ENCODE measurements around the gene ZNF469. TPM values are rescaled to one million over a fixed set of nuclear protein-coding genes. Genes with fewer than 3 reads are reported as not detected.

ZNF469 gene
- total and polyA plus RNA-seq, 9 of the 15 experiments (the other 6 are each of a cell fraction or from before 2014, with no cell fraction given) = 0.01 to 0.04 TPM; not detected in 7

DNA sequence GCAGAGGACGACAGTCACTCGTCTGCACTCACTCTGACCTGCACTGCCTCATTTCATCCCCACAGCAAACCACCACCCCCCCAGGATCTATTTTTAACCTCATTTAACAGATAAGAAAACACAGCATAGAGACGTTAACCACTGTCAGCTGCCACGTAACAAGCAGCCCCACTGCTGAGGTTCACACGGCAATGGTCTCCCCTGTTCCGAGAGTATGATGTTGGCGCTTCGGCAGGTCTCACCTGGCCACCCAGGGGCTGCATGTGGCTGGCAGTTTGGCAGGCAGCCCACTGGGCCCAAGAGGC, 16.1 kb downstream of the ZNF469 start:
- ATAC-seq = no peak; the same call in 2 of the 3 replicates
- H4K20me1 ChIP-seq (replicated peaks; ENCODE audit: control insufficient read depth, insufficient read depth, low read length) = peaks cover 3% of the 10 kb centered on the region; the same call in 1 of the 2 replicates
- no peaks in the 10 kb centered on the region for H3K36me3 ChIP-seq (ENCODE audit: control insufficient read depth, insufficient read depth, low read length)
- intact Hi-C loops (cut with micrococcal nuclease) = no loop called here
- no peak overlapping the region for H3K4me3 ChIP-seq
- peaks cover 14 to 52% of the 10 kb centered on the region in 2 experiments; a peak in 4 of 5 replicates for H3K27me3 ChIP-seq (ENCODE audit: control insufficient read depth in 2 of 2, insufficient read depth in 2 of 2, low read length in 2 of 2)
- ChIA-PET CTCF (ENCODE audit: low intra/inter-chr PET ratio) (no interaction called here), POLR2A (no interaction called here)
- BruUV-seq (replicated peaks) = no TSS peak
- no peak for TF ChIP-seq ZNF77 (CRISPR knock-in tag; IDR thresholded peaks at IDR 0.05)
- no peak for TF ChIP-seq CC2D1A (IDR thresholded peaks at IDR 0.05)
- TF ChIP-seq, protein P1, sequence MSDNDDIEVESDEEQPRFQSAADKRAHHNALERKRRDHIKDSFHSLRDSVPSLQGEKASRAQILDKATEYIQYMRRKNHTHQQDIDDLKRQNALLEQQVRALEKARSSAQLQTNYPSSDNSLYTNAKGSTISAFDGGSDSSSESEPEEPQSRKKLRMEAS (CRISPR knock-in tag; IDR thresholded peaks at IDR 0.05) = 0 out of 2 replicates have a peak, but pooled peaks have one; percentile 0
- TF ChIP-seq ZNF668 (CRISPR knock-in tag; IDR thresholded peaks at IDR 0.05) = no peak
- TF ChIP-seq GATA2 (CRISPR knock-in tag; IDR thresholded peaks at IDR 0.05) = 0 out of 2 replicates have a peak, but pooled peaks have one; percentile 18
- TF ChIP-seq TAF9B (IDR thresholded peaks at IDR 0.05; ENCODE audit: partially characterized antibody) = no peak
- TF ChIP-seq MEF2D (tag; conservative IDR thresholded peaks at IDR 0.05; ENCODE audit: low read depth) = peak; percentile 97
- peak; percentile 82 for TF ChIP-seq MEF2A (IDR thresholded peaks at IDR 0.05; ENCODE audit: control insufficient read depth, low read depth, low read length)
- TF ChIP-seq HDAC1 (IDR thresholded peaks at IDR 0.05) = no peak
- peak; percentile 94 for TF ChIP-seq ZNF12 (CRISPR knock-in tag; IDR thresholded peaks at IDR 0.05)
- TF ChIP-seq, protein P2, sequence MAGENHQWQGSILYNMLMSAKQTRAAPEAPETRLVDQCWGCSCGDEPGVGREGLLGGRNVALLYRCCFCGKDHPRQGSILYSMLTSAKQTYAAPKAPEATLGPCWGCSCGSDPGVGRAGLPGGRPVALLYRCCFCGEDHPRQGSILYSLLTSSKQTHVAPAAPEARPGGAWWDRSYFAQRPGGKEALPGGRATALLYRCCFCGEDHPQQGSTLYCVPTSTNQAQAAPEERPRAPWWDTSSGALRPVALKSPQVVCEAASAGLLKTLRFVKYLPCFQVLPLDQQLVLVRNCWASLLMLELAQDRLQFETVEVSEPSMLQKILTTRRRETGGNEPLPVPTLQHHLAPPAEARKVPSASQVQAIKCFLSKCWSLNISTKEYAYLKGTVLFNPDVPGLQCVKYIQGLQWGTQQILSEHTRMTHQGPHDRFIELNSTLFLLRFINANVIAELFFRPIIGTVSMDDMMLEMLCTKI (IDR thresholded peaks at IDR 0.05; ENCODE audit: partially characterized antibody) = no peak
- TF ChIP-seq KAT7 (CRISPR knock-in tag; IDR thresholded peaks at IDR 0.05; ENCODE audit: borderline replicate concordance) = no peak
- no peak for TF ChIP-seq GATAD2B (IDR thresholded peaks at IDR 0.05; ENCODE audit: borderline replicate concordance)
- TF ChIP-seq TRIM24 (IDR thresholded peaks at IDR 0.05) = peak in 1 of 2 experiments; percentile 51; a peak in 1 of 4 replicates
- FAIRE-seq = no peak
- no peak overlapping the region for H3K9ac ChIP-seq (ENCODE audit: insufficient read depth in 1 of 2, low read depth in 2 of 2, low read length in 2 of 2)
- H3K9me3 ChIP-seq (replicated peaks; ENCODE audit: control insufficient read depth, insufficient read depth, low read depth, low read length) = no peaks in the 10 kb centered on the region
- H2AFZ ChIP-seq (ENCODE audit: low read depth, low read length) = no peak overlapping the region
- in situ Hi-C loops (cut with MboI) = no loop called here
- H3K4me2 ChIP-seq (ENCODE audit: insufficient read depth, low read length) = no peak overlapping the region
- DNase-seq (ENCODE audit: extremely low read depth in 1 of 4, low spot score in 3 of 4) = no peak
- peaks cover 0 to 24% of the 10 kb centered on the region in 2 experiments; a peak in 3 of 5 replicates for H3K4me1 ChIP-seq (replicated peaks in 1 of 2; ENCODE audit: control insufficient read depth in 2 of 2, insufficient read depth in 2 of 2, low read length in 2 of 2)
- H3K79me2 ChIP-seq (ENCODE audit: control insufficient read depth, insufficient read depth, low read length) = no peaks in the 10 kb centered on the region
- 18% methylated on average over 6 of the region's 8 CpGs for WGBS (ENCODE audit: insufficient coverage, low coverage, missing lambda C conversion rate)
- no peak overlapping the region for H3K27ac ChIP-seq (ENCODE audit: extremely low read depth, low read depth, low read length)
- no peaks in the 10 kb centered on the region for H3K9me1 ChIP-seq (ENCODE audit: control insufficient read depth, insufficient read depth, low read length)

Measured in K562 (cell line).